Vagina (tissue), 2 donors: Measurements from ENCODE around the gene KANSL3. TPM values are rescaled to one million over a fixed set of nuclear protein-coding genes. Genes with fewer than 3 reads are reported as not detected.

Experiments
- DNase-seq, 2 donors: peaks; one replicate each; pipeline ENCODE4 v3.0.0-alpha.2; 2017; ENCODE audit errors: extremely low spot score in 2 of 2
- H3K27ac ChIP-seq: fragments of 200-600 bp; sonication (generic); one replicate; pipeline ENCODE4 v1.5.1; 2019
- H3K27me3 ChIP-seq: fragments of 200-600 bp; sonication (generic); one replicate; pipeline ENCODE4 v1.5.1; 2019
- H3K36me3 ChIP-seq, 2 donors: fragments of 200-600 bp; sonication (generic); one replicate each; pipeline ENCODE4 v1.5.1; 2017 to 2019
- H3K4me1 ChIP-seq: fragments of 200-600 bp; sonication (generic); one replicate; pipeline ENCODE4 v1.5.1; 2019
- H3K4me3 ChIP-seq, 2 donors: fragments of 200-600 bp; sonication (generic); 1 replicate in 1 of 2; 2 replicates in 1 of 2; pipeline ENCODE4 v1.5.1; 2016 to 2019
- H3K9me3 ChIP-seq: fragments of 200-600 bp; sonication (generic); one replicate; pipeline ENCODE4 v1.5.1; 2019
- POLR2A ChIP-seq, 2 donors: fragments of 450-650 bp; IDR thresholded peaks; one replicate each; pipeline ENCODE4 v1.6.1; 2017; ENCODE audit warnings: antibody characterized with exemption in 2 of 2, mild to moderate bottlenecking in 2 of 2, moderate library complexity in 2 of 2
- POLR2AphosphoS5 ChIP-seq, 2 donors: sonication (generic); formaldehyde crosslinking; IDR thresholded peaks; one replicate each; pipeline ENCODE4 v1.9.0; 2017; ENCODE audit warnings: antibody characterized with exemption in 2 of 2, mild to moderate bottlenecking in 2 of 2, low read depth in 1 of 2; ENCODE audit not compliant: insufficient read depth in 1 of 2
- intact Hi-C: fragments of 100-400 bp; cut with DNase I; formaldehyde crosslinking; loops from one replicate; pipeline ENCODE4 v1.15.1; 2023
- total RNA-seq: library from RNA; depleted of rRNA; stranded (reverse); fragments of >200 nt; gene quantifications from one replicate; pipeline ENCODE4 v1.2.3, GENCODE V29; 2016
- TF ChIP-seq, protein P1 (sequence below), 3 experiments: fragments of 450-650 bp in 2 of 3; fragments of 200-600 bp in 1 of 3; sonication (generic) in 1 of 3; IDR thresholded peaks; one replicate each; pipeline ENCODE4 v1.5.1; 2017 to 2019; ENCODE audit warnings: antibody characterized with exemption in 3 of 3, mild to moderate bottlenecking in 2 of 3, moderate library complexity in 2 of 3

The KANSL3 gene
- total RNA-seq, 1 donor from 2014 or later: 41.7 TPM

DNA sequence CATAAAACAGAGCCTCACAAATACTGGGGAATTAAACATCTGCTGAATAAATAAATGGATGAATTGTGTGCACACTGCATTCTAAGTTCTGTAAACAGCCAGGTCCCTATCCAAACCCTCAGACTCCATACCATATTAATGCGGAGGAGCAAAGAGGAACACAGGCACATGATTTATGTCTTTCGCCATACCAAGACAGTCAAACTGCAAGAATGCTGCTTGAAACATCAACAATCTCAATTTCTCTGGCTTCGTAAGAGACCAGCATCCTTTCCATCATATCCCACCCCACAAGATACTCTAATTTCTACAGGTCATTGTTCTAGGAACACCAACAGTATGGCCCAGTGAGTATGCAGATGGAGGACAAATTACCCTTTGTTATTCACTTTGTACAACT, 15.0 kb downstream of the KANSL3 start:
- TF ChIP-seq, protein P1, sequence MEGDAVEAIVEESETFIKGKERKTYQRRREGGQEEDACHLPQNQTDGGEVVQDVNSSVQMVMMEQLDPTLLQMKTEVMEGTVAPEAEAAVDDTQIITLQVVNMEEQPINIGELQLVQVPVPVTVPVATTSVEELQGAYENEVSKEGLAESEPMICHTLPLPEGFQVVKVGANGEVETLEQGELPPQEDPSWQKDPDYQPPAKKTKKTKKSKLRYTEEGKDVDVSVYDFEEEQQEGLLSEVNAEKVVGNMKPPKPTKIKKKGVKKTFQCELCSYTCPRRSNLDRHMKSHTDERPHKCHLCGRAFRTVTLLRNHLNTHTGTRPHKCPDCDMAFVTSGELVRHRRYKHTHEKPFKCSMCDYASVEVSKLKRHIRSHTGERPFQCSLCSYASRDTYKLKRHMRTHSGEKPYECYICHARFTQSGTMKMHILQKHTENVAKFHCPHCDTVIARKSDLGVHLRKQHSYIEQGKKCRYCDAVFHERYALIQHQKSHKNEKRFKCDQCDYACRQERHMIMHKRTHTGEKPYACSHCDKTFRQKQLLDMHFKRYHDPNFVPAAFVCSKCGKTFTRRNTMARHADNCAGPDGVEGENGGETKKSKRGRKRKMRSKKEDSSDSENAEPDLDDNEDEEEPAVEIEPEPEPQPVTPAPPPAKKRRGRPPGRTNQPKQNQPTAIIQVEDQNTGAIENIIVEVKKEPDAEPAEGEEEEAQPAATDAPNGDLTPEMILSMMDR (IDR thresholded peaks at IDR 0.05): no peak
- TF ChIP-seq POLR2A (IDR thresholded peaks at IDR 0.05) (no peak), POLR2AphosphoS5 (IDR thresholded peaks at IDR 0.05; ENCODE audit: insufficient read depth in 1 of 2, low read depth in 1 of 2) (no peak)
- H3K36me3 ChIP-seq: peaks cover 0 to 7% of the 10 kb centered on the region in 2 donors
- H3K27ac ChIP-seq: no peak overlapping the region
- intact Hi-C loops: no loop called here
- H3K9me3 ChIP-seq: no peaks in the 10 kb centered on the region
- H3K4me1 ChIP-seq: peaks cover 34% of the 10 kb centered on the region
- no peaks in the 10 kb centered on the region for H3K27me3 ChIP-seq
- no peak overlapping the region for H3K4me3 ChIP-seq
- DNase-seq: no peak

DNA sequence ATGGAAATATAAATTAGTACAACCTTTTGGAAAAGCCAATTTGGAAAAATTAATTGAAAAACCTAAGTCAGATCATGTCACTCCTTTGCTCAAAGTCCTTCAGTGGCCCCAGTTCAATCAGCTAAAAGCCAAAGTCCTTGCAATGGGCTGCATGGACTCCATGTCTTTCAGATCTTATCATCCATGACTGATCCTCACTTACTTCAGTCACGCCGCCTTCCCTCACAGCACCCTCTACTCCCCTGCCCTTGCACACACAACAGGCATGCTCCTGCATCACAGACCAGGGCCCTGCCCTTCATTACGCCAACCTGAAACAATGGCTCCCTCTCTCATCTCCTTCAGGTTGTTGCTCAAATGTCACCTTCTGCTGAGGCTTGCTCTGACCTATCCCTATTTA, 15.6 kb downstream of the KANSL3 start:
- intact Hi-C loops: no loop called here
- H3K36me3 ChIP-seq: peaks cover 0 to 3% of the 10 kb centered on the region in 2 donors
- no peak for DNase-seq
- no peak overlapping the region for H3K27ac ChIP-seq
- no peak overlapping the region for H3K4me3 ChIP-seq
- no peaks in the 10 kb centered on the region for H3K9me3 ChIP-seq
- TF ChIP-seq, protein P1 (IDR thresholded peaks at IDR 0.05): no peak
- TF ChIP-seq POLR2AphosphoS5 (IDR thresholded peaks at IDR 0.05; ENCODE audit: insufficient read depth in 1 of 2, low read depth in 1 of 2): no peak
- TF ChIP-seq POLR2A (IDR thresholded peaks at IDR 0.05): no peak
- H3K27me3 ChIP-seq: no peaks in the 10 kb centered on the region
- peaks cover 34% of the 10 kb centered on the region for H3K4me1 ChIP-seq

DNA sequence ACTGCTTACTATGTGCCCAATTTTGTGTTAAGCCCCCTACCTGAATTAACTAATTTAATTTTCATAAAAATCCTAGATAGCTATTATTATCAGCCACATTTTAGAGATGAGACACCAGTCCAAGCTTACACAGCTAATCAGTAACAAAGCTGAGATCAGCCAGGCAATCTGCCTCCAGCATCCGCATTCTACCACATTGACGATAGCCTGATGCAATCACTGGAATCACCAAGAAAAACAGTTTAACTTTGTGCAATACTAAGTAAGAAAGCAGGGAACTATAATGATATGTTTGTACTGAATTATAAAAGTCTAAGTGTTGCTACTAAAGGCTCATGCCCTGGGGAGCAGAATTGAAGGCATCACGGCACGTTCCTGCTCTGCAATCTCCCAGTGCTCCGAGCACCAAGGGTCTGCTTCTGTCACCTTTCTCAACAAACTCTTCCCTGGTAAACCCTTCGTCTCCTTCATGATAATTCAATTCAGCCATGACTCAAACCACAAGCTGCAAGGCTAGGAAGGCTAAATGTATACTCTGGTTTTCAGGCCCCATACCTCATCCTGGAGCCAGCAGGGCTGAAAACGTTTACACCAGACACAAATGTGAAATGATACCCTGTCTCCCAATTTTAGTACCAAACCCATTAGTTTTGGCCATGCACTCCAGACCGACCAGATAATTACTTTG, 19.4 kb downstream of the KANSL3 start:
- no peaks in the 10 kb centered on the region for H3K27me3 ChIP-seq
- intact Hi-C loops: no loop called here
- H3K4me1 ChIP-seq: peaks cover 28% of the 10 kb centered on the region
- no peak overlapping the region for H3K4me3 ChIP-seq
- H3K27ac ChIP-seq: peak overlapping the region; percentile 60
- no peaks in the 10 kb centered on the region for H3K9me3 ChIP-seq
- H3K36me3 ChIP-seq: peaks cover 0 to 6% of the 10 kb centered on the region in 2 donors
- DNase-seq: no peak
- TF ChIP-seq POLR2A (IDR thresholded peaks at IDR 0.05): no peak
- TF ChIP-seq, protein P1 (IDR thresholded peaks at IDR 0.05): no peak

DNA sequence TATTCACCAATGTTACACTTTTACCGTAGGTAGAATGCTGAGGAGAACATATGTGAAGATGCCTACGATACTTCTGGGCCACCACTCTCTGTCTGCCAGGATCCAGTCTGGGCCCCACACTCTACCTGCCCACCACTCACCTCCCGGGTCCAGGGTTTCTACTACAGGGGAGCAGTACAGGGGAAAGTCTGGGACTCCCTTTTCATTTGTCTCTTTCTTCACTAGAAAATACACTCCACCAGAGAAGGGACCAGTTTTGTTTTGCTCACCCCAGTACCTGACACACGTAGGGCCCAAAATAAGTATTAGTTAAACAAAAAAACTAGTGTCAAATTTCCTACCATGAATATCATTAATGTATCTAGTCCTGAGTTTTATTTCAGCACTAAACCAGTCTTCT, 21.1 kb downstream of the KANSL3 start:
- Histone ChIP-seq H3K36me3 (peaks cover 0 to 19% of the 10 kb centered on the region in 2 donors), H3K9me3 (no peaks in the 10 kb centered on the region), H3K4me1 (peaks cover 28% of the 10 kb centered on the region), H3K4me3 (no peak overlapping the region), H3K27me3 (no peaks in the 10 kb centered on the region), H3K27ac (peak overlapping the region; percentile 49)
- TF ChIP-seq POLR2AphosphoS5 (IDR thresholded peaks at IDR 0.05; ENCODE audit: insufficient read depth in 1 of 2, low read depth in 1 of 2) (no peak), POLR2A (IDR thresholded peaks at IDR 0.05) (no peak)
- TF ChIP-seq, protein P1 (IDR thresholded peaks at IDR 0.05): no peak
- intact Hi-C loops: no loop called here
- no peak for DNase-seq

DNA sequence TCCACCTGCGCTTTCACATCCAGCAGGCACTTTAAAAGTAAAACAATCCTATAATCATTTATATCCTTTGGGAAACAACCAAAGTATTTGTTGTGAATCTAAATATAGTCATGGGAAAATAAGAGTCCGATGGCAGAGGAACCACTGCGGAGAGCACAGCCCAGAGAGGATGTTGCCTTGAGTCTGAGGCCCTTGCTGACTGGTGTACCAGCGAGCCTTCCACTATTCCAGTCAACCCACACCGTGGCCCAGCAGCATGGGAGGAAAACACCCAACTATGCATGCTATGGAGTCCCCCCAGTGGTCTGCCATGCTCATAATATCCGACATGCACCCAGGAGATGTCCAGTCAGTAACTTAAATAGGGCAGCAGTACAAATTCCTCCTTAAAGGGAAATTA, 21.6 kb downstream of the KANSL3 start:
- Histone ChIP-seq H3K4me1 (peaks cover 28% of the 10 kb centered on the region), H3K36me3 (peaks cover 0 to 24% of the 10 kb centered on the region in 2 donors), H3K27me3 (no peaks in the 10 kb centered on the region), H3K4me3 (no peak overlapping the region), H3K9me3 (no peaks in the 10 kb centered on the region), H3K27ac (peak overlapping the region; percentile 49)
- intact Hi-C loops: no loop called here
- no peak for TF ChIP-seq POLR2A (IDR thresholded peaks at IDR 0.05)
- TF ChIP-seq, protein P1 (IDR thresholded peaks at IDR 0.05): no peak
- no peak for TF ChIP-seq POLR2AphosphoS5 (IDR thresholded peaks at IDR 0.05; ENCODE audit: insufficient read depth in 1 of 2, low read depth in 1 of 2)
- no peak for DNase-seq
